Neural progenitor cell (in vitro differentiated cells): ENCODE data around the gene BORCS8. TPM values are rescaled to one million over a fixed set of nuclear protein-coding genes. Genes with fewer than 3 reads are reported as not detected.

Source experiments
- DNase-seq: peaks from one replicate; pipeline ENCODE4 v3.0.0-alpha.2; 2016; ENCODE audit warnings: low spot score
- H2AFZ ChIP-seq: fragments of 200-600 bp; sonication (generic); replicated peaks from 2 replicates; pipeline ENCODE4 v1.6.1; 2016; ENCODE audit warnings: antibody characterized with exemption
- H3F3A ChIP-seq: fragments of 200-600 bp; sonication (generic); 2 replicates; pipeline ENCODE4 v1.6.1; 2016; ENCODE audit warnings: antibody characterized with exemption, low read depth
- H3K27ac ChIP-seq: fragments of 200-600 bp; sonication (generic); 2 replicates; pipeline ENCODE4 v1.5.1; 2016; ENCODE audit warnings: mild to moderate bottlenecking
- H3K27me3 ChIP-seq: fragments of 200-600 bp; sonication (generic); 2 replicates; pipeline ENCODE4 v1.6.1; 2016; ENCODE audit warnings: mild to moderate bottlenecking, moderate library complexity
- H3K36me3 ChIP-seq: fragments of 200-600 bp; sonication (generic); 2 replicates; pipeline ENCODE4 v1.5.1; 2016
- H3K4me1 ChIP-seq: fragments of 200-600 bp; sonication (generic); 2 replicates; pipeline ENCODE4 v1.6.1; 2016; ENCODE audit warnings: mixed run types
- H3K4me2 ChIP-seq: fragments of 200-600 bp; sonication (generic); 2 replicates; pipeline ENCODE4 v1.6.1; 2016
- H3K4me3 ChIP-seq: fragments of 200-600 bp; sonication (generic); 2 replicates; pipeline ENCODE4 v1.5.1; 2016
- H3K79me2 ChIP-seq: fragments of 200-600 bp; sonication (generic); 2 replicates; pipeline ENCODE4 v1.6.1; 2016; ENCODE audit warnings: low read depth
- H3K9ac ChIP-seq: fragments of 200-600 bp; sonication (generic); 2 replicates; pipeline ENCODE4 v1.6.1; 2016
- H3K9me3 ChIP-seq: fragments of 200-600 bp; sonication (generic); 2 replicates; pipeline ENCODE4 v1.5.1; 2016; ENCODE audit warnings: low read depth
- H4K20me1 ChIP-seq: fragments of 200-600 bp; sonication (generic); 2 replicates; pipeline ENCODE4 v1.6.1; 2016; ENCODE audit warnings: low read depth
- H3K27ac Mint-ChIP-seq: 3 replicates; pipeline ENCODE4 v1.8.0; 2021; ENCODE audit warnings: mixed read lengths
- H3K27me3 Mint-ChIP-seq: 2 replicates; pipeline ENCODE4 v1.8.0; 2022; ENCODE audit warnings: low read depth, mild to moderate bottlenecking, inconsistent platforms, moderate library complexity, mixed read lengths; ENCODE audit not compliant: insufficient read depth
- H3K36me3 Mint-ChIP-seq: 3 replicates; pipeline ENCODE4 v1.8.0; 2021; ENCODE audit warnings: mixed read lengths
- H3K4me1 Mint-ChIP-seq: 3 replicates; pipeline ENCODE4 v1.8.0; 2021; ENCODE audit warnings: mixed read lengths
- H3K4me3 Mint-ChIP-seq: 3 replicates; pipeline ENCODE4 v1.8.0; 2021; ENCODE audit warnings: mild to moderate bottlenecking, moderate library complexity, mixed read lengths
- H3K9me3 Mint-ChIP-seq: 3 replicates; pipeline ENCODE4 v1.8.0; 2020; ENCODE audit warnings: mixed read lengths
- CTCF ChIP-seq: fragments of 200-600 bp; sonication (generic); IDR thresholded peaks from 2 replicates; pipeline ENCODE4 v1.5.1; 2017; ENCODE audit warnings: antibody characterized with exemption, mild to moderate bottlenecking
- EZH2 ChIP-seq: fragments of 200-600 bp; sonication (generic); IDR thresholded peaks from 2 replicates; pipeline ENCODE4 v1.6.1; 2017; ENCODE audit warnings: antibody characterized with exemption, mild to moderate bottlenecking, moderate library complexity
- EZH2phosphoT487 ChIP-seq: fragments of 200-600 bp; sonication (generic); IDR thresholded peaks from 2 replicates; pipeline ENCODE4 v1.6.1; 2017; ENCODE audit warnings: antibody characterized with exemption
- total RNA-seq: library from RNA; depleted of rRNA; stranded (reverse); fragments of >200 nt; gene quantifications from 2 replicates; pipeline ENCODE4 v1.2.3, GENCODE V29; 2015; ENCODE audit warnings: low replicate concordance

BORCS8 gene
- total RNA-seq, 1 donor from 2014 or later = 6.3 TPM

DNA sequence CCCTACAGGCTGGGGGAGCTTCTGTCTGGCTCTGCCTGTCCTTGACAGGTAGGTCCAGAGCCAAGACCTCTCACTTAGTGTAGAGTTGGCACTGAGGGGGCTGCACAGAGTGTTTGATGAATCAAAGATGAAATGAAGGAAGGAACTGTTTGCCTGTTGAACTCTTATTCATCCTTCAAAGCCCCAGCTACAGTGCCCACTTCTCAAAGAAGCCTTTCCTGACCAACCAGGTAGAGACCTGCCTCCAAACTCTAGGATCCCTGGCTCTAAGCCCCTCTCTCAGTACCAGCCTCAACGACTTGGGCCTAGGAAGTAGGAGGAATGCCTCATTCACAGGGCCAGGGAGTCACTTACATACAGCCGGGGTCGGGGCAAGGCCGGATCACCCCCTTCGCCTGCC is 44.6 kb downstream of the BORCS8 start:
- no peaks in the 10 kb centered on the region for H3F3A ChIP-seq
- no peaks in the 10 kb centered on the region for H3K27me3 ChIP-seq
- H3K4me1 ChIP-seq = no peaks in the 10 kb centered on the region
- Mint-ChIP-seq H3K9me3 (no peaks in the 10 kb centered on the region), H3K36me3 (no peaks in the 10 kb centered on the region), H3K27me3 (peaks cover 4% of the 10 kb centered on the region), H3K4me1 (no peaks in the 10 kb centered on the region), H3K4me3 (no peak overlapping the region), H3K27ac (no peak overlapping the region)
- H3K27ac ChIP-seq = no peak overlapping the region
- H3K4me2 ChIP-seq = no peak overlapping the region
- H3K4me3 ChIP-seq = no peak overlapping the region
- no peaks in the 10 kb centered on the region for H3K36me3 ChIP-seq
- TF ChIP-seq CTCF = no peak
- TF ChIP-seq EZH2 = no peak
- TF ChIP-seq EZH2phosphoT487 = no peak
- no peaks in the 10 kb centered on the region for H4K20me1 ChIP-seq
- H2AFZ ChIP-seq = no peak overlapping the region
- DNase-seq = no peak
- no peaks in the 10 kb centered on the region for H3K79me2 ChIP-seq
- no peaks in the 10 kb centered on the region for H3K9me3 ChIP-seq
- no peak overlapping the region for H3K9ac ChIP-seq

DNA sequence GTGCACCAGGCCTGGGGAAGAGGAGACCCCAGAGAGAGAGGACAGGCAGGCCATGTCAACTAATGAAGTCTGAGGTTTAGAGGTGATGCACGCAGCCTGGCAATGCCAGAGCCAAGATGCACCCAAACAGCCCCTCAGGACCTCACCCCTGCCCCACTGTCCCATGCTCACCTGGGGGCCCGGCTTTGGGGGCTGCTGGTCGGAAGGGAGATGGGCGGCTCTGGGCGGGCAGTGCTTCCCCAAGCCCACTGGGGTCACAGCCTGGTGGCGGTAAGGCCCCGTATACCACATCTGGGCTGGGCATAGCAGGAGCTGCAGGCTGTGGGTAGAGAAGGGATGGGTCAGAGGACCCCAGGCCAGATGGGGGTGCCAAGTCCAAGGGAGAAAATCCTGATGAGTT is 45.1 kb downstream of the BORCS8 start:
- H3K4me1 Mint-ChIP-seq = no peaks in the 10 kb centered on the region
- no peak overlapping the region for H3K27ac Mint-ChIP-seq
- Histone ChIP-seq H3K27ac (no peak overlapping the region), H3K4me1 (no peaks in the 10 kb centered on the region), H3F3A (no peaks in the 10 kb centered on the region), H3K79me2 (no peaks in the 10 kb centered on the region), H3K36me3 (no peaks in the 10 kb centered on the region), H3K9ac (no peak overlapping the region), H4K20me1 (no peaks in the 10 kb centered on the region), H3K4me3 (no peak overlapping the region), H2AFZ (no peak overlapping the region), H3K27me3 (no peaks in the 10 kb centered on the region), H3K9me3 (no peaks in the 10 kb centered on the region), H3K4me2 (no peak overlapping the region)
- no peaks in the 10 kb centered on the region for H3K9me3 Mint-ChIP-seq
- peaks cover 4% of the 10 kb centered on the region for H3K27me3 Mint-ChIP-seq
- TF ChIP-seq EZH2 = no peak
- TF ChIP-seq CTCF = no peak
- no peak for TF ChIP-seq EZH2phosphoT487
- no peak overlapping the region for H3K4me3 Mint-ChIP-seq
- no peaks in the 10 kb centered on the region for H3K36me3 Mint-ChIP-seq
- DNase-seq = no peak

GRCh38 chr19:19145684-19146608 is 46.0 kb downstream of the BORCS8 start:
- Histone ChIP-seq H2AFZ (no peak overlapping the region), H3F3A (no peaks in the 10 kb centered on the region), H3K36me3 (no peaks in the 10 kb centered on the region), H3K9me3 (no peaks in the 10 kb centered on the region), H3K9ac (no peak overlapping the region), H3K27me3 (peaks cover 9% of the 10 kb centered on the region), H3K79me2 (no peaks in the 10 kb centered on the region), H3K4me2 (no peak overlapping the region), H3K27ac (no peak overlapping the region), H3K4me1 (no peaks in the 10 kb centered on the region), H4K20me1 (no peaks in the 10 kb centered on the region), H3K4me3 (no peak overlapping the region)
- Mint-ChIP-seq H3K4me3 (no peak overlapping the region), H3K4me1 (no peaks in the 10 kb centered on the region), H3K27ac (peak overlapping the region; percentile 21), H3K27me3 (peaks cover 2% of the 10 kb centered on the region), H3K36me3 (no peaks in the 10 kb centered on the region), H3K9me3 (no peaks in the 10 kb centered on the region)
- DNase-seq = peak; percentile 72
- TF ChIP-seq CTCF (peak; percentile 91), EZH2phosphoT487 (no peak)
